GM19372 (cell line): ENCODE results near the gene PIK3C2B.
"Not testable (repeated sequence)": the region's sequence is repeated elsewhere in the genome, so short reads cannot be mapped to it uniquely, and the experiment has no call there.

Experiments
- ATAC-seq: cut with Tn5 transposase; IDR thresholded peaks from one replicate; pipeline ENCODE4 v1.9.1; 2021; ENCODE audit warnings: mild to moderate bottlenecking, low read depth, moderate library complexity; ENCODE audit not compliant: unreplicated experiment

Gene PIK3C2B

DNA sequence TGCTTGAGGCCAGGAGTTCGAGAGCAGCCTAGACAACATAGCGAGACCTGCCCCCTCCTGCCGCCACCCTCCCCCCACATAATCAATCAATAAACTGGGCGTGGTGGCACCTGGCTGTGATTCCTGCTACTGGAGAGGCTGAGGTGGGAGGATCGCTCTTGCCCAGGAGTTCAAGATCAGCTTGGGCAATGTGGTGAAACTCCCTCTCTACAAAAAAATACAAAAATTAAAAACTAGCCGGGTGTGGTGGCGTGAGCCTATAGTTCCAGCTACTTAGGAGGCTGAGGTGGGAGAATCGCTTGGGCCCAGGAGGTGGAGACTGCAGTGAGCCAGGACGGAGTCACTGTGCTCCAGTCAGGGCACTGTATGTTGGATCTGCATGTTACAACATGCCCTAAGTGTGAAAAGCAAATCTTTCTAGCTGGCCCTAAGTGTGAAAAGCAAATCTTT lies 14.6 kb upstream of the PIK3C2B start:
- ATAC-seq, result no peak

DNA sequence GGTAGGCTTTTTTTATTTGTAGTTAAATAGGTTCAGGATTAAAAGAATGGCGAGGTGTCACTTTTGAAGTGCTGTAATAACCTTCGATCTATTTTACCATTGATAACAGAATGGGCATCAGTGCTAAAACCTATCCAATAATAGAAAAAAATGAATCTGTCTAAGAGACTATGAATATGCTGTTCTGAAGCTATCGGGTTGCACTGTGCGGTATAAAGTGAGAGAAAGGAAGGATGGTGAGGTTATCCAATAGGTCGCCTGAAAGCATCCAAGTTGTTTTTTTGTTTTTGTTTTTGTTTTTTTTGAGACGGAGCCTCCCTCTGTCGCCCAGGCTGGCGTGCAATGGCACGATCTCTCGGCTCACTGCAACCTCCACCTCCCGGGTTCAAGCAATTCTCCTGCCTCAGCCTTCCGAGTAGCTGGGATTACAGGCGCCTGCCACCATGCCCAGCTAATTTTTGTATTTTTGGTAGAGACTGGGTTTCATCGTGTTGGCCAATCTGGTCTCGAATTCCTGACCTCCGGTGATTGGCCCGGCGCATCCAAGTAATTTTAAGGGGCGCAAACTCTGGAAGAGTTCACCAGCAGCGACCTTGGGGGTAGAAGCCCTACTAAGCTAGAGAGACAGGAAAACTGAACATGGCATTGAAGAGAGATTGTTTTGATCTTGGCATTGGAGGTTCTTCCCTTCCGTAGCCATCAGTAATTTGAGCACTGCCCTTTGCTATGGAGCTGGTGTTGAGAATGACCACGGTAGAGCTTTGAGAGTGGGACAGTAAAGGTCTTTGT lies 12.9 kb upstream of the PIK3C2B start:
- ATAC-seq, result no peak

DNA sequence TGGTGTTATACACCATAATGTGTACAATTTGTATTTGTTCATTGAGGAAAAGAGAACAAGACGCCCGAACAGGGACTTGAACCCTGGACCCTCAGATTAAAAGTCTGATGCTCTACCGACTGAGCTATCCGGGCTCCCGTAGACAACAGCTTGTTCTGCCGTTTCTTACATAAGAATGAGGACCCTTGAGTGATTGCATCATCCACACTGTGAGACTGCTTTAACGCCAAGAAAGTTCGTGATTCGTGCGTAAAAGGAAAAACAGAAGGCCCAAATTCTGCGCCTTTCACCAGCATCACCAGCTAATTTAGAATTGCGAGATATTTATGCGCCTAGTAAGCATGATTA lies 12.3 kb upstream of the PIK3C2B start:
- ATAC-seq, result peak; percentile 55

GRCh38 chr1:204506201-204506968 lies 11.8 kb upstream of the PIK3C2B start:
- ATAC-seq, result peak; percentile 72

DNA sequence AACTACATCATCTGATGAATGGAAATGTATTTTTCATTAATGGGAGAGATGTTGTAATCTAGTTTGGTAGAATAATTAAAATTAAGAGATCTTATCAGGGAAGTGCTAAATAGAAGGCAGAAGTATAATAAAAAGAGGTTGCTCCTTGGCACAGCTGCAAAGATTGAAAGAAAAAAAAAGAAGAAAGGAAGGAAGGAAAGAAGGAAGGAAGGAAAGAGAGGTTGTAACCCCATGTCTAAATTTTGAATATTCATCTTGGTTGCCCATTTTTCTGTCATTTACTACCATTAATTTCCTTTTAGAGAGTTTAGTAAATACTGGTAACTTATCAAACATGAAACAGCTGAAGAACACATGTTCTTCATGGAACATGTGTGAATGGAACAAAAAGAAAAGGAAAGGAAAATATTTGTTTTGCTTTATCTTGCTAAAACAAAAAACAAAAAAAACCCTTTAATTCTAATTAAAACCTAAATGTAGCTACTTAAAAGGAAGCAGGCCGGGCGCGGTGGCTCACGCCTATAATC lies 11.1 kb upstream of the PIK3C2B start:
- no peak for ATAC-seq

GRCh38 chr1:204503913-204504519 lies 9.4 kb upstream of the PIK3C2B start:
- ATAC-seq, result no peak

- no peak for ATAC-seq
Measured at GRCh38 chr1:204503122-204503912, 8.7 kb upstream of the PIK3C2B start.

GRCh38 chr1:204502241-204502640 lies 7.6 kb upstream of the PIK3C2B start:
- ATAC-seq, result no peak

DNA sequence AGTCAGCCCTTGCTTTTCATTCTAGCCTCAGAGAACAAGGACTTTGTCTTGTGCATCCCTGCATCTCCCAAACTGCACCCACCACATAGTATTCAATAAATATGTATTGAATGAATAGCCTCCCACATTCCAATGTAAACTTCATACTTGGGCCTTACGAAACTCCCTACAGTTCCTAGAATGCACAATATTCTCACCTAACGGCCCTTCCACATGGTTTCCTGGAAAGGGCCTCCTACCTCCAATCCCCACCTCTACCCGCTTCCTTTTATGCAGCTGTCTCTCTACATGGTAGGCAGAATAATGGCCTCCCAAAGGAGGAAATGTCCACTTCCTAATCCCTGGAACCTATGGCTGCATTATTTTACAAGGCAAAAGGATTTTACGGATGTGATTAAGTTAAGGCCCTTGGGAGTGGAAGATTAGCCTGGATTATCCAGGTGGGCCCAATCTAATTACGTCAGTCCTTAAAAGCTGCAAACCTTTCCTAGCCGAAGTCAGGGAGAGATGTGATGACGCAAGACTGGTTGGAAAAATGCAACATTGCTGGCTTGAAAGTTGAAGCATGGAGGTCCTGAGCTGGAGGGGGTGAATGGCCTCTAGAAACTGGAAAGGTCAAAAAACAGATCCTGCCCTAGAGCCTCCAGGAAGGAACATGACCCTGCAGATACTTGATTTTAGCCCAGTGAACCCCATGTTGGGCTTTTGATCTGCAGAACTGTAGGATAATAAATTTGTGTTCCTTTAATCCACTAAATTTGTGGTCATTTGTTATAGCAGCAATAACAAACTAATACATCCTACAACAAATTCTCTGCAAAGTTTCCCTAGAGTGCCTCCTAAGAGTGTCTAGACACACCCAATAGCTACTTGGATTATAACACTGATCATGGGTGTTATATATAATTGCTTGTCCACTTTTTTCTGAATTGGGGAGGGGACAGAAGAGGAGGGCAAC lies 5.2 kb upstream of the PIK3C2B start:
- no peak for ATAC-seq

GRCh38 chr1:204498981-204499380 lies 4.4 kb upstream of the PIK3C2B start:
- no peak for ATAC-seq

DNA sequence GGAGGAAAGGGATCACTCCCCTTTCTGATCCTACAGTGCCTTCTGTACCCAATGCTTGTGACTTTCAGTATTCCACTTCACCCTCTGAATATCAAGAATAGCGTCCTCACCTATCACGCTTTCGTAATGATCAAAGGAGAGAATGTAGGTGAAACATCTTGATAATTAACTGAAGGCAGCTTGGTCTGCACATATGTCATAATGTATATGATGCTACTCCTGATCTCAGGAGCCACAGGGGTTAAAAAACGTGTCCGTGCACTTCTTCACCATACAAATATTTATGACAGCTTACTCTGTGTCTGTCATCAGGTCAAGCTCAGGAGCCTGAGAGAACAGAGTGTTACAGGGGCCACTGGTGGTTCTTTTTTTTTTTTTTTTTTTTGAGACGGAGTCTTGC lies 1.2 kb upstream of the PIK3C2B start:
- ATAC-seq, result no peak

DNA sequence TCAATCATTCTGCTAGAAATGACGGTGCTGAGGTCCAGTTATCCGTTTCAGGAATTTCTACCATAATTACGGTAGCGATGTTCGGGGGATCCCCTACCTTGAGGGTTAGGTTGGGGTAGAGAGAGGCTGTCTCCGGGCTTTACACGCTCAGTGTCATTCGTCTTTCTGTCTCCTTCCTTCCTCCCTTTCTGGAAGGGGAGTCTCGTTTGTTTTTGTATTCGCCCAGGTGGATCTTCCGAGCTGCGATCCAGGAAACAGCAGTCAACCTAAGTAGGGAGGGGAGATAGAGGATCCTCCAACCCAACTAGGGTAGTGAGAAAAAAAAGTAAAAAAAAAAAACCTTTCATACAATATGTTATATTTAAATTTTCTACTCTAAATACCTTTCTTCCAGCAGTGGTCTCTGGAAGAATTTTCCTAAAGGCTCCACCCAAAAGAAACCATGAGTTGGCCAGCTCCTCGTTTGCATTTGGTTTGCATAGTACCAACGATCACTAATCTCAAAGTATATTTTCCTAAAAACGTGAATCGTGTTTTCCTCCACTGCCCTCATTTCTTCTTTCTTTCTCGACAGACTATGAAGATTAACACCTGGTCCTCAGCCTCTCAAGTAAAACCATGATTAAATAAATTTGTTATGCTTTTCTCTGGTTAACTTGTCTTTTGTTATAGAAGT lies 611 bp upstream of the PIK3C2B start:
- peak; percentile 38 for ATAC-seq

DNA sequence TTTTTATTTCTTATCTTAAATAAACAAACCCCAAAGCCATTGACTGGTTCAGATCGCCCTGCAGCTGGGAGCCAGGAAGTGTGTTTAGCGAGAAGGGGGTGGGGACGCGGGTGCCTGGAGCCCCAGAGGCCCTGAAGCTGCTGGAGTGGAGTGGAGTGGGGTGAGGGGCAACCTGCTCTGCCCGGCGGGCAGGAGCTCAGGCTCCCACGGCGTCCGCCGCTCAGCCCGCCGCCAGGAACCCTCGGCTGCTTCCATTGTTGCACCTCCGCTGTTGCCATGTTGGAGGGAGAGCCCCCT lies 673 bp downstream of the PIK3C2B start:
- ATAC-seq, result peak; percentile 16

- no peak for ATAC-seq
Measured at GRCh38 chr1:204493145-204493983, 1.2 kb downstream of the PIK3C2B start.

- no peak for ATAC-seq
Measured at GRCh38 chr1:204491655-204492054, 3.0 kb downstream of the PIK3C2B start.

GRCh38 chr1:204487256-204487615 lies 7.4 kb downstream of the PIK3C2B start:
- ATAC-seq, result no peak

DNA sequence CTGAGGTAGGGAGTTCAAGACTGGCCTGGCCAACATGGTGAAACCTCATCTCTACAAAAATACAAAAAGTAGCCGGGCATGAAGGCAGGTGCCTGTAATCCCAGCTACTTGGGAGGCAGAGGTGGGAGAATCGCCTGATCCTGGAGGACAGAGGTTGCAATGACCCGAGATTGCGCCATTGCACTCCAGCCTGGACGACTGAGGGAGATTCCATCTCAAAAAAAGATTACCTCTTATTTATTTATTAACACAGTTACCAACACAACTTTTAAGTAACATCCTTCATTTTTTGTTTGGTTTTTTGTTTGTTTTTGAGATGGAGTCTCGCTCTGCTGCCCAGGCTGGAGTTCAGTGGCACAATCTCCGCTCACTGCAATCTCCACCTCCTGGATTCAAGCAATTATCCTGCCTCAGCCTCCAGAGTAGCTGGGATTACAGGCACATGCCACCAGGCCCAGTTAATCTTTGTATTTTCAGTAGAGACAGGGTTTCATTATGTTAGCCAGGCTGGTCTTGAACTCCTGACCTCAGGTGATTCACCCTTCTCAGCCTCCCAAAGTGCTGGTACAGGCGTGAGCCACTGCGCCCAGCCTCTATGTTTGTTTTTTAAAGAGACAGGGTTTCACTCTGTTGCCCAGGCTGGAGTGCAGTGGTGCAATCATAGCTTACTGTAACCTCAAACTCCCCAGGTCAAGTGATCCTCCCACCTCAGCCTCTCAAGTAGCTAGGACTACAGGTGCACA lies 7.9 kb downstream of the PIK3C2B start:
- not testable (repeated sequence) for ATAC-seq

GRCh38 chr1:204483791-204484190 lies 10.8 kb downstream of the PIK3C2B start:
- ATAC-seq, result no peak
